HL-60 (cell line): ENCODE data around the gene NACA2.

ENCODE experiments used
- POLR2AphosphoS5 ChIP-seq: IDR thresholded peaks from 2 replicates; pipeline ENCODE4 v1.6.1; 2012; ENCODE audit warnings: low read depth
- TF ChIP-seq, protein P1 (sequence below): IDR thresholded peaks from 2 replicates; pipeline ENCODE4 v1.6.1; 2012; ENCODE audit warnings: low read depth; ENCODE audit not compliant: insufficient replicate concordance
- TF ChIP-seq, protein P2 (sequence below): IDR thresholded peaks from one replicate; pipeline ENCODE4 v1.5.1; 2011; ENCODE audit warnings: low read length, control low read depth, inconsistent platforms; ENCODE audit not compliant: insufficient read depth

DNA sequence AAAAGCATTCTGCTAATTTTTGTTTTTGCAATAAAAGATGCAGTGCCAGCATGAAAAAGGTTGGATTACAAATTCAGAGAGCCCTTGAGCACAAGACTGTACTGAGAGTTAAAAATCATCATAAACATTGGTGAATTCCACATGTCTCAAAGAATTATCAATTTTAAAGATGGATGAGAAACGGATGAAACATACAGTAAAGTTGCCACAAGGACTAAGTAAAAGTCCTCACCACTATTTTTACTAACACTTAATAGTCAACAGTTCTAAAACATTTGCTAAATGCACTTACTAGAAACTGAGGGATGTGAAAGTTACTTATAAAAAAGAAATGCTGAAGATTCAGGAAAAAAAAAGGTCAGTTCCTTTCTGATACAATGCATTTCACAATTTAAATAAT is 25.8 kb upstream of the NACA2 start:
- TF ChIP-seq, protein P1, sequence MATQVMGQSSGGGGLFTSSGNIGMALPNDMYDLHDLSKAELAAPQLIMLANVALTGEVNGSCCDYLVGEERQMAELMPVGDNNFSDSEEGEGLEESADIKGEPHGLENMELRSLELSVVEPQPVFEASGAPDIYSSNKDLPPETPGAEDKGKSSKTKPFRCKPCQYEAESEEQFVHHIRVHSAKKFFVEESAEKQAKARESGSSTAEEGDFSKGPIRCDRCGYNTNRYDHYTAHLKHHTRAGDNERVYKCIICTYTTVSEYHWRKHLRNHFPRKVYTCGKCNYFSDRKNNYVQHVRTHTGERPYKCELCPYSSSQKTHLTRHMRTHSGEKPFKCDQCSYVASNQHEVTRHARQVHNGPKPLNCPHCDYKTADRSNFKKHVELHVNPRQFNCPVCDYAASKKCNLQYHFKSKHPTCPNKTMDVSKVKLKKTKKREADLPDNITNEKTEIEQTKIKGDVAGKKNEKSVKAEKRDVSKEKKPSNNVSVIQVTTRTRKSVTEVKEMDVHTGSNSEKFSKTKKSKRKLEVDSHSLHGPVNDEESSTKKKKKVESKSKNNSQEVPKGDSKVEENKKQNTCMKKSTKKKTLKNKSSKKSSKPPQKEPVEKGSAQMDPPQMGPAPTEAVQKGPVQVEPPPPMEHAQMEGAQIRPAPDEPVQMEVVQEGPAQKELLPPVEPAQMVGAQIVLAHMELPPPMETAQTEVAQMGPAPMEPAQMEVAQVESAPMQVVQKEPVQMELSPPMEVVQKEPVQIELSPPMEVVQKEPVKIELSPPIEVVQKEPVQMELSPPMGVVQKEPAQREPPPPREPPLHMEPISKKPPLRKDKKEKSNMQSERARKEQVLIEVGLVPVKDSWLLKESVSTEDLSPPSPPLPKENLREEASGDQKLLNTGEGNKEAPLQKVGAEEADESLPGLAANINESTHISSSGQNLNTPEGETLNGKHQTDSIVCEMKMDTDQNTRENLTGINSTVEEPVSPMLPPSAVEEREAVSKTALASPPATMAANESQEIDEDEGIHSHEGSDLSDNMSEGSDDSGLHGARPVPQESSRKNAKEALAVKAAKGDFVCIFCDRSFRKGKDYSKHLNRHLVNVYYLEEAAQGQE, result no peak
- no peak for TF ChIP-seq POLR2AphosphoS5
- TF ChIP-seq, protein P2, sequence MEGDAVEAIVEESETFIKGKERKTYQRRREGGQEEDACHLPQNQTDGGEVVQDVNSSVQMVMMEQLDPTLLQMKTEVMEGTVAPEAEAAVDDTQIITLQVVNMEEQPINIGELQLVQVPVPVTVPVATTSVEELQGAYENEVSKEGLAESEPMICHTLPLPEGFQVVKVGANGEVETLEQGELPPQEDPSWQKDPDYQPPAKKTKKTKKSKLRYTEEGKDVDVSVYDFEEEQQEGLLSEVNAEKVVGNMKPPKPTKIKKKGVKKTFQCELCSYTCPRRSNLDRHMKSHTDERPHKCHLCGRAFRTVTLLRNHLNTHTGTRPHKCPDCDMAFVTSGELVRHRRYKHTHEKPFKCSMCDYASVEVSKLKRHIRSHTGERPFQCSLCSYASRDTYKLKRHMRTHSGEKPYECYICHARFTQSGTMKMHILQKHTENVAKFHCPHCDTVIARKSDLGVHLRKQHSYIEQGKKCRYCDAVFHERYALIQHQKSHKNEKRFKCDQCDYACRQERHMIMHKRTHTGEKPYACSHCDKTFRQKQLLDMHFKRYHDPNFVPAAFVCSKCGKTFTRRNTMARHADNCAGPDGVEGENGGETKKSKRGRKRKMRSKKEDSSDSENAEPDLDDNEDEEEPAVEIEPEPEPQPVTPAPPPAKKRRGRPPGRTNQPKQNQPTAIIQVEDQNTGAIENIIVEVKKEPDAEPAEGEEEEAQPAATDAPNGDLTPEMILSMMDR, result no peak
